Measurements from ENCODE around the gene GAL3ST3.
"Not testable (repeated sequence)": the region's sequence is repeated elsewhere in the genome, so short reads cannot be mapped to it uniquely, and the experiment has no call there.

Gene GAL3ST3

DNA sequence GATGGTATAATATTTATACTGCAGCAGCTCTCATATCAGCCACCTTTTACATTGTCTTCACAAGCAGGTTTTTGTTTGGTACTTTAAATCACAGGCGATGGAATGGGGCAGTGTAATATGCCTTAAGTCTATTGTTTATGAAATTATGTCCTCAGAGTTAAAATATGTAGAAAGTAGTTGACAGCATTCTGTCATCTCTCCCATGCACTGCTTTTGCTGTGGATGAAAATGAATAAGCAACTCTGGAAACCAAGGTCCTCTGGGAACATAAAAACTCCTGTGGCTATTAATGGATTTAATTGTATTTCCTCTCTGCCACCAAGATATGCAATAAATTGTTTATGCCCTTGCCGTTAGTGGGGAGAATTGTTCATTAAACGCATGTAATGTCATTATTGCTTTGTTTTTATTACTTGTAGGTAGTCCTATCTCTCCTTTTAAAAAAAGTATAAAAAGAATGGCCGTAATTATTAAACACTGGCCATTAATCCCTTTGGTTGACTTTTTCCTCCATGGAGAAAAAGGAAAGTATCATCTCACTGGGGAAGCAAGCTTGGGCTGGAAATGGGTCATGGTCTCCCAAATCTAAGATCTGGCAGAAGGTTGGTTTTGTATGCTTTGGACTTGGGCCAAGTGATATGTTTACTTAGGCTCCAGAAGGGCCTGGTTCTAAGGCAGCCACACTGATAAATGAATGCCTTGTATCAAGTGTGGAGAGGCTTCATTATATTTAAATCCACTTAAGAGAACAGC, 34.2 kb upstream of the GAL3ST3 start:
- no peaks in the 10 kb centered on the region for H3K27me3 ChIP-seq (ENCODE audit: control insufficient read depth, low read length)
- peaks cover 98% of the 10 kb centered on the region for H3K4me1 ChIP-seq (ENCODE audit: control insufficient read depth, low read length)
- peak overlapping the region; percentile 53; the same call in 1 of the 2 replicates for H3K4me3 ChIP-seq (ENCODE audit: low read length)
- H3K79me2 ChIP-seq (ENCODE audit: control insufficient read depth, low read length), result peaks cover 98% of the 10 kb centered on the region
- H3K4me2 ChIP-seq (ENCODE audit: low read length), result peak overlapping the region; percentile 90
- H4K20me1 ChIP-seq (ENCODE audit: control insufficient read depth, insufficient read depth, low read depth, low read length), result no peaks in the 10 kb centered on the region
- peaks cover 23% of the 10 kb centered on the region; the same call in 1 of the 2 replicates for H3K36me3 ChIP-seq (ENCODE audit: control insufficient read depth, low read length)
- no peaks in the 10 kb centered on the region for H3K9me2 ChIP-seq (replicated peaks; ENCODE audit: control insufficient read depth, low read length)
- H3K27ac ChIP-seq (ENCODE audit: low read depth, low read length), result peak overlapping the region; percentile 94
- H3F3A ChIP-seq (ENCODE audit: control insufficient read depth, insufficient read depth), result peaks cover 24% of the 10 kb centered on the region
- TF ChIP-seq EZH2phosphoT487 (IDR thresholded peaks at IDR 0.05; ENCODE audit: borderline replicate concordance, low read length), result no peak
- TF ChIP-seq, protein P1, sequence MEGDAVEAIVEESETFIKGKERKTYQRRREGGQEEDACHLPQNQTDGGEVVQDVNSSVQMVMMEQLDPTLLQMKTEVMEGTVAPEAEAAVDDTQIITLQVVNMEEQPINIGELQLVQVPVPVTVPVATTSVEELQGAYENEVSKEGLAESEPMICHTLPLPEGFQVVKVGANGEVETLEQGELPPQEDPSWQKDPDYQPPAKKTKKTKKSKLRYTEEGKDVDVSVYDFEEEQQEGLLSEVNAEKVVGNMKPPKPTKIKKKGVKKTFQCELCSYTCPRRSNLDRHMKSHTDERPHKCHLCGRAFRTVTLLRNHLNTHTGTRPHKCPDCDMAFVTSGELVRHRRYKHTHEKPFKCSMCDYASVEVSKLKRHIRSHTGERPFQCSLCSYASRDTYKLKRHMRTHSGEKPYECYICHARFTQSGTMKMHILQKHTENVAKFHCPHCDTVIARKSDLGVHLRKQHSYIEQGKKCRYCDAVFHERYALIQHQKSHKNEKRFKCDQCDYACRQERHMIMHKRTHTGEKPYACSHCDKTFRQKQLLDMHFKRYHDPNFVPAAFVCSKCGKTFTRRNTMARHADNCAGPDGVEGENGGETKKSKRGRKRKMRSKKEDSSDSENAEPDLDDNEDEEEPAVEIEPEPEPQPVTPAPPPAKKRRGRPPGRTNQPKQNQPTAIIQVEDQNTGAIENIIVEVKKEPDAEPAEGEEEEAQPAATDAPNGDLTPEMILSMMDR (IDR thresholded peaks at IDR 0.05; ENCODE audit: low read depth, low read length, poor library complexity, severe bottlenecking), result no peak
- H3K9me3 ChIP-seq (ENCODE audit: control insufficient read depth, insufficient read depth, low read length), result no peaks in the 10 kb centered on the region

DNA sequence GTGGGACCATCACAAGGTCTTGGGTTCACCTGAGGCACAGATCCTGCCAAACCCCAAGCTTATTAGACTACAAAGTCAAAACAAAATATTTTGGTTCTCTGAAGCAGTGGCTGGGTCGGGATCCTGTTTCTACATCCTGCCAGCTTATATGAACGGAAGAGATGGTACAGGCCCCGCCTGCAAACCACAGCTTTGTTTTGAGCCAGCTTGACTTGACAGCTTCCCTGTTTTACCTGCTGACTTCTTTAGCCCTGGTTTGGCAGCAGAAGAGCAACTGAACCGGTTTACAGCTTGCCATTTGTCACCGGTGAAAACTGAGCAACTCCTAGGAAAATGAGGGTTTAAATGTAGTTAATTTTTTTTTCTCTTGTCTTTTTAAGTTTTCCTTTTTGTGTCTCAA, 32.5 kb upstream of the GAL3ST3 start:
- H3K4me3 ChIP-seq (ENCODE audit: low read length), result peak overlapping the region; percentile 66

DNA sequence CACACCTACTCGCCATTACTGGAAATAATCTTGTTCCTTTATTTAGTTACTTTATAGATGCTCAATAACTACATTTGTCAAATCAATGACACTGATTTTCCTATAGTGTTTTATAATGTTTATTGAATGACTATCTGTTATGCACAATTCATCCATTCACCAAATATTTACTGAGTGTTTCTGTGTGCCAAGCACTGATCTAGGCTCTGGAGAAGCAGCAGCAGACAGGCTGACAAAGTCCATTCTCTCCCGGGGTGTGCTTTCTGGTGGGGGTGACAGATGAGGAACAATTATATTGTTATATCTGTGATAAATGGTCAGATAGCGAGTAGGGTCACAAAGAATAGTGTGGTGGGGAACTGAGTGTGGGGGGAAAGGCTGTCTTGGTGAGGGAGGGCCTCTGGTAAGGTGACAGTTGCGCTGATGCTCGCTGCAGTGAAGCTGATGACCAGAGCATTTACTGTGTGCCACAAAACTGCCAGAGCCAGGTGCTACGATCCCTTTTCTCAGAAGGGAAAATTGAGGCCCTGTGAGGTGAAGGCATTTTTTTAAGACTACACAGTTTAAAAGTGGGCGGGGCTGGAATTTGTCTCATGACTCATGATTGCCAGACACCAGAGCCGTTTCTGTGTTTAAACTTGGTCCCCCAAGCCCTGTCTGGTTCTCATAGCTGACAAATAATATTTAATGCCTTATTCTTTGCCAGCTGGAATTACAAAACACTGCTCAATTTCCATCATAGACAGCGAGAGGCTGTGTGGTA, 31.3 kb upstream of the GAL3ST3 start:
- no peaks in the 10 kb centered on the region for H4K20me1 ChIP-seq (ENCODE audit: control insufficient read depth, insufficient read depth, low read depth, low read length)
- no peaks in the 10 kb centered on the region for H3K27me3 ChIP-seq (ENCODE audit: control insufficient read depth, low read length)
- peaks cover 87% of the 10 kb centered on the region for H3K4me1 ChIP-seq (ENCODE audit: control insufficient read depth, low read length)
- no peaks in the 10 kb centered on the region for H3K9me2 ChIP-seq (replicated peaks; ENCODE audit: control insufficient read depth, low read length)
- H3K79me2 ChIP-seq (ENCODE audit: control insufficient read depth, low read length), result peaks cover 100% of the 10 kb centered on the region
- H3K4me3 ChIP-seq (ENCODE audit: low read length), result peak overlapping the region; percentile 66
- peak overlapping the region; percentile 90 for H3K4me2 ChIP-seq (ENCODE audit: low read length)
- TF ChIP-seq, protein P1 (IDR thresholded peaks at IDR 0.05; ENCODE audit: low read depth, low read length, poor library complexity, severe bottlenecking), result no peak
- TF ChIP-seq EZH2phosphoT487 (IDR thresholded peaks at IDR 0.05; ENCODE audit: borderline replicate concordance, low read length), result no peak
- H3F3A ChIP-seq (ENCODE audit: control insufficient read depth, insufficient read depth), result peaks cover 20% of the 10 kb centered on the region
- H3K36me3 ChIP-seq (ENCODE audit: control insufficient read depth, low read length), result peaks cover 39% of the 10 kb centered on the region
- no peaks in the 10 kb centered on the region for H3K9me3 ChIP-seq (ENCODE audit: control insufficient read depth, insufficient read depth, low read length)
- peak overlapping the region; percentile 94 for H3K27ac ChIP-seq (ENCODE audit: low read depth, low read length)

More for the DNA sequence above, 32.5 kb upstream of the GAL3ST3 start:
- H4K20me1 ChIP-seq (ENCODE audit: control insufficient read depth, insufficient read depth, low read depth, low read length), result no peaks in the 10 kb centered on the region
- no peaks in the 10 kb centered on the region for H3K9me3 ChIP-seq (ENCODE audit: control insufficient read depth, insufficient read depth, low read length)
- H3K79me2 ChIP-seq (ENCODE audit: control insufficient read depth, low read length), result peaks cover 98% of the 10 kb centered on the region
- peak overlapping the region; percentile 90 for H3K4me2 ChIP-seq (ENCODE audit: low read length)
- H3F3A ChIP-seq (ENCODE audit: control insufficient read depth, insufficient read depth), result peaks cover 26% of the 10 kb centered on the region
- peaks cover 35% of the 10 kb centered on the region for H3K36me3 ChIP-seq (ENCODE audit: control insufficient read depth, low read length)
- H3K4me1 ChIP-seq (ENCODE audit: control insufficient read depth, low read length), result peaks cover 99% of the 10 kb centered on the region
- H3K27me3 ChIP-seq (ENCODE audit: control insufficient read depth, low read length), result no peaks in the 10 kb centered on the region
- peak overlapping the region; percentile 94 for H3K27ac ChIP-seq (ENCODE audit: low read depth, low read length)
- H3K9me2 ChIP-seq (replicated peaks; ENCODE audit: control insufficient read depth, low read length), result no peaks in the 10 kb centered on the region
- TF ChIP-seq, protein P1 (IDR thresholded peaks at IDR 0.05; ENCODE audit: low read depth, low read length, poor library complexity, severe bottlenecking), result no peak
- TF ChIP-seq EZH2phosphoT487 (IDR thresholded peaks at IDR 0.05; ENCODE audit: borderline replicate concordance, low read length), result no peak

DNA sequence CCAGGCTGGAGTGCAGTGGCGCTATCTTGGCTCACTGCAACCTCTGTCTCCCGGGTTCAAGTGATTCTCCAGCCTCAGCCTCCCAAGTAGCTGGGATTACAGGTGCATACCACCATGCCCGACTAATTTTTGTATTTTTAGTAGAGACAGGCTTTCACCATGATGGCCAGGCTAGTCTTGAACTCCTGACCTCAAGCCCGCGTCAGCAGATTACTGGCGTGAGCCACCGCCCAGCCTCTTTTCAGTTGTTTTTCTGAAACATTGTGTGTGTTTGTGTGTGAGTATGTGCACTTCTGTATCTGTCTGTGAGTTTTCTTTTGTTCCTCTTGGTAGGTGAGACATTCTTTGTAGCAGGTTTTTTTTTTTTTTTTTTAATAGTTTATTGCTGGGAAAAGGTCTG, 30.0 kb upstream of the GAL3ST3 start:
- H3K27me3 ChIP-seq (ENCODE audit: control insufficient read depth, low read length); H3K9me3 ChIP-seq (ENCODE audit: control insufficient read depth, insufficient read depth, low read length); H3K9me2 ChIP-seq (replicated peaks; ENCODE audit: control insufficient read depth, low read length); H4K20me1 ChIP-seq (ENCODE audit: control insufficient read depth, insufficient read depth, low read depth, low read length); H3K4me3 ChIP-seq (ENCODE audit: low read length); H3K27ac ChIP-seq (ENCODE audit: low read depth, low read length): not testable (repeated sequence)
- Histone ChIP-seq H3K79me2 (ENCODE audit: control insufficient read depth, low read length) (peaks cover 99% of the 10 kb centered on the region), H3K36me3 (ENCODE audit: control insufficient read depth, low read length) (peaks cover 48% of the 10 kb centered on the region), H3F3A (ENCODE audit: control insufficient read depth, insufficient read depth) (peaks cover 14% of the 10 kb centered on the region), H3K4me1 (ENCODE audit: control insufficient read depth, low read length) (peaks cover 81% of the 10 kb centered on the region), H3K4me2 (ENCODE audit: low read length) (0 out of 2 replicates have a peak overlapping the region, but pooled peaks have one; percentile 8)
